IgD-negative memory B cell (primary cell): ENCODE measurements around the gene IFI30. TPM values are rescaled to one million over a fixed set of nuclear protein-coding genes. Genes with fewer than 3 reads are reported as not detected.
A peak's percentile ranks its signal among the peaks of the same experiment; 100 is the strongest.

ENCODE experiments used
- H3K27ac Mint-ChIP-seq, 3 donors: one replicate each; pipeline ENCODE4 v1.8.0; 2020 to 2022; ENCODE audit warnings: mild to moderate bottlenecking in 3 of 3, mixed read lengths in 3 of 3, moderate library complexity in 1 of 3
- H3K27me3 Mint-ChIP-seq: one replicate; pipeline ENCODE4 v1.8.0; 2021; ENCODE audit warnings: mixed read lengths
- H3K36me3 Mint-ChIP-seq: one replicate; pipeline ENCODE4 v1.8.0; 2020; ENCODE audit warnings: mild to moderate bottlenecking, mixed read lengths
- H3K4me1 Mint-ChIP-seq, 3 donors: one replicate each; pipeline ENCODE4 v1.8.0; 2020 to 2022; ENCODE audit warnings: mixed read lengths in 3 of 3, mild to moderate bottlenecking in 1 of 3
- H3K4me3 Mint-ChIP-seq, 4 donors: one replicate each; pipeline ENCODE4 v1.8.0; 2020 to 2022; ENCODE audit warnings: mild to moderate bottlenecking in 4 of 4, mixed read lengths in 4 of 4, moderate library complexity in 3 of 4
- H3K9me3 Mint-ChIP-seq, 3 donors: one replicate each; pipeline ENCODE4 v1.8.0; 2020 to 2021; ENCODE audit warnings: mixed read lengths in 3 of 3, mild to moderate bottlenecking in 1 of 3
- polyA plus RNA-seq: library from polyadenylated mRNA; unstranded; fragments of 300-500 nt; fragmentation: Illumina TruSeq; gene quantifications from one replicate; pipeline ENCODE4 v1.2.3, GENCODE V29; 2021

Gene IFI30
- polyA plus RNA-seq, 1 donor from 2014 or later, result 473 TPM

GRCh38 chr19:18144906-18145305, 28.7 kb upstream of the IFI30 start:
- no peaks in the 10 kb centered on the region for H3K9me3 Mint-ChIP-seq
- no peaks in the 10 kb centered on the region for H3K4me1 Mint-ChIP-seq
- H3K27ac Mint-ChIP-seq, result no peak overlapping the region
- peaks cover 7% of the 10 kb centered on the region for H3K36me3 Mint-ChIP-seq
- H3K4me3 Mint-ChIP-seq, result no peak overlapping the region
- H3K27me3 Mint-ChIP-seq, result no peaks in the 10 kb centered on the region

DNA sequence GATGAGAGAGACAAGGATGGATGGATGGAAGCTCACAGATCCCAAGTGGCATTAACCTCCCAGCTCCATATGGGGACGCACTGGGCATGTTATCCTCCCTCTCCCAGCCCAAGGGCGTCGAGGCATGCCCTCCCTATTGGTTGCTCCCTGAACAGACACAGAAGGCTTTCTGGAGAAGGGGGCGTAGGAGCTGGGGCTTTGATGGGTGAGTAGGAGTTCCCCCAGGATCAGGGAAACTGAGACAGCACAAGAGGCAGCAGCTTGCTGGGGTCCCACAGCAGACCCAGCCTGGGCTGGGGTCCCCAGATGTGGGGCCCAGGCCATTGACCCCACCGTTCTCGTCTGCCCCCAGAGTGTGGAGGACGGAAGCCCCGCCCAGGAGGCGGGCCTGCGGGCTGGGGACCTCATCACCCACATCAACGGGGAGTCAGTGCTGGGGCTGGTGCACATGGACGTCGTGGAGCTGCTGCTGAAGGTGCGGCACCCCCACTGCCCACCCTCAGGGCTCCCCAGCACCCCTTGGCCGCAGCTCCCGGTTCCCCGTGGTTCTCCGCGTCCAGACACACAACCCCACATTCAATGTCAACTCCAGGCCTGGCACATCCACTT, 28.1 kb upstream of the IFI30 start:
- Mint-ChIP-seq H3K27me3 (no peaks in the 10 kb centered on the region), H3K9me3 (no peaks in the 10 kb centered on the region), H3K36me3 (peaks cover 4% of the 10 kb centered on the region), H3K27ac (no peak overlapping the region), H3K4me1 (no peaks in the 10 kb centered on the region), H3K4me3 (no peak overlapping the region)

DNA sequence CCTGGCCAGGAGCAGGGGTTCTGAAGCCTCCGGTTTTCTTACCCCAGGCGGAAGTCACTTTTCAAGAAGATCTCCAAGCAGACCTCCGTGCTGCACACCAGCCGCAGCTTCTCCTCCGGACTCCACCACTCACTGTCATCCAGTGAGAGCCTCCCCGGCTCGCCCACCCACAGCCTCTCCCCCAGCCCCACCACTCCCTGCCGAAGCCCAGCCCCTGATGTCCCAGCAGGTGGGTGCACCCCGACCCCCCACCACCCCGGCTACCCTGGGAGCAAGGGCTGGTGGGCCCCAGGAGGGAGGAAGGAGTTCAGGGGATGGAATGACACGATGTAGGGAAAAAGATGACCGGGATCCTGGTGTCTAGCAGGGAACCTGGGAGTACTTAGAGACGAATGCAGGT, 26.2 kb upstream of the IFI30 start:
- Mint-ChIP-seq H3K27me3 (no peaks in the 10 kb centered on the region), H3K27ac (peak overlapping the region in 2 of 3 donors; percentile 23 to 64), H3K9me3 (no peaks in the 10 kb centered on the region), H3K4me3 (peak overlapping the region in 2 of 4 donors; percentile 52 to 54), H3K36me3 (peaks cover 3% of the 10 kb centered on the region), H3K4me1 (peaks cover 1 to 6% (median 3%) of the 10 kb centered on the region in 3 donors)

GRCh38 chr19:18149596-18149975, 24.0 kb upstream of the IFI30 start:
- H3K9me3 Mint-ChIP-seq, result no peaks in the 10 kb centered on the region
- peaks cover 1 to 14% (median 5%) of the 10 kb centered on the region in 3 donors for H3K4me1 Mint-ChIP-seq
- H3K36me3 Mint-ChIP-seq, result peaks cover 3% of the 10 kb centered on the region
- H3K4me3 Mint-ChIP-seq, result no peak overlapping the region
- no peak overlapping the region for H3K27ac Mint-ChIP-seq
- H3K27me3 Mint-ChIP-seq, result no peaks in the 10 kb centered on the region

DNA sequence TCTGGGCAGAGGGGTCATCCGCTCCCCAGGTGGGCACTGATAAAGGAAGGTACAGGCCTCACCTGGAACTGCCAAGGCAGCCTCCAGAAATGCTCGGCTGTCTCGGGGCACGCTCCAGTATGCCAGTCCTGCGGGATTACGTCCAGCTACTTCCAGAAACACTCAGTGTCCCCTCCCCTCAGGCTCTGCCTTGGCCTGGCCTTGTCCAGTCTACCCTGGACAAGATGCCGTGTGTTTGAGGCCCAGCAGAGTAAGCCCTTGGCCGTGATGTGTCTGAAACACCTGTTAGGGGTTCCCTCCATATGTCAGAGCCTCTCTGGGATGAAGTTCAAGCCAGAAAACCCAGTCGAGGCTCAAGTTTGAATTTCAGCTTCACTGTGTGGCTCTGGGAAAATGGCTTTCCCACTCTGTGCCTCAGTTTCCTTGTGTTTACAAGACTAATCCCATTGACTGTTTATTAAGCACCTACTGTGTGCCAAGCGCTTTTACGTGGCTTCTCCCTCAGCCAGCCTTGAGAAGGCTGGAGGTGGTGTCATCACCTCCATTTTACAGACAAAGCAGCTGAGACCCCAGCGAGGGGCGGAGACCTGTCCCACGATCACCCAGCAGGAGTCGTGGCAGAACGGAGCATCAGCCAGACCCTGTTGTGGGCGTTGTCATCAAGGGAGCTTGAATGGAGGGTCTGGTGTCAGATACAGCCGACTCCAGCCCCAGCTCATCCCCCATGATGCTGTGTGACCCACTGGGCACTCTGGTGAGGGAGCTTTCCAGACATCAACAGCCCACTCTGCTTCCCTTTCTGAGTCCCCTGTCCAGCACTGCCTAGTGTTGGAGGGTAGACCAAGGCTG, 22.6 kb upstream of the IFI30 start:
- H3K27ac Mint-ChIP-seq, result peak overlapping the region in 1 of 3 donors; percentile 95
- H3K36me3 Mint-ChIP-seq, result peaks cover 3% of the 10 kb centered on the region
- no peaks in the 10 kb centered on the region for H3K27me3 Mint-ChIP-seq
- H3K4me3 Mint-ChIP-seq, result peak overlapping the region in 2 of 4 donors; percentile 70 to 92
- H3K4me1 Mint-ChIP-seq, result peaks cover 1 to 16% (median 5%) of the 10 kb centered on the region in 3 donors
- no peaks in the 10 kb centered on the region for H3K9me3 Mint-ChIP-seq

DNA sequence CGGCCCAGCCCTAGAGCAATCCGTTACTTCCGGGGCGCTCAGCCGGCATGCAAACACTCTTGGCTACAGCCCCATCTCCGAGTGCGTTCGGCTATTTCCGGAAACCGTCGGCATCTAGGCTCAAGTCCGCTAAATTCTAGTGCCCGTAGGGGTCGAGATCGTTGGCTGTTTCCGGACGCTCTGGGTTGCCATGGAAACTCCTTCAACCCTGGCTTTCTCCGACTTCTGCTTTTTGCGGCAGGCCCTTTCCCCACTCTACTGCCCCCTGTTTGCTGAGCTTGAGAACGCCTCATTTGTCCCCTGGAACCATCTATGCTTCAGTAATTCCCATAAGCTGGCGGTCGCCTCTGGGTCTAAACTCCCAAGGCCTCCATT, 21.2 kb upstream of the IFI30 start:
- peaks cover 1 to 16% (median 5%) of the 10 kb centered on the region in 3 donors for H3K4me1 Mint-ChIP-seq
- H3K27ac Mint-ChIP-seq, result peak overlapping the region; percentile 95 to 99 (median 97)
- H3K4me3 Mint-ChIP-seq, result peak overlapping the region; percentile 86 to 96 (median 90)

GRCh38 chr19:18152817-18153555, 20.6 kb upstream of the IFI30 start, which contains the start of gene PIK3R2:
Gene PIK3R2, plus strand, starts transcription at chr19:18153163. Its CDS starts 2,717 bp downstream, at chr19:18155880.
- H3K4me1 Mint-ChIP-seq, result peaks cover 1 to 16% (median 5%) of the 10 kb centered on the region in 3 donors
- H3K27ac Mint-ChIP-seq, result peak within 1 kb of the TSS; percentile 95 to 99 (median 97)
- peak within 1 kb of the TSS; percentile 86 to 96 (median 90) for H3K4me3 Mint-ChIP-seq
- peaks cover 3% of the 10 kb centered on the region for H3K36me3 Mint-ChIP-seq
- no peaks in the 10 kb centered on the region for H3K27me3 Mint-ChIP-seq
- no peaks in the 10 kb centered on the region for H3K9me3 Mint-ChIP-seq

More for the DNA sequence above, 21.2 kb upstream of the IFI30 start:
- H3K27me3 Mint-ChIP-seq, result no peaks in the 10 kb centered on the region
- H3K9me3 Mint-ChIP-seq, result no peaks in the 10 kb centered on the region
- peaks cover 3% of the 10 kb centered on the region for H3K36me3 Mint-ChIP-seq

DNA sequence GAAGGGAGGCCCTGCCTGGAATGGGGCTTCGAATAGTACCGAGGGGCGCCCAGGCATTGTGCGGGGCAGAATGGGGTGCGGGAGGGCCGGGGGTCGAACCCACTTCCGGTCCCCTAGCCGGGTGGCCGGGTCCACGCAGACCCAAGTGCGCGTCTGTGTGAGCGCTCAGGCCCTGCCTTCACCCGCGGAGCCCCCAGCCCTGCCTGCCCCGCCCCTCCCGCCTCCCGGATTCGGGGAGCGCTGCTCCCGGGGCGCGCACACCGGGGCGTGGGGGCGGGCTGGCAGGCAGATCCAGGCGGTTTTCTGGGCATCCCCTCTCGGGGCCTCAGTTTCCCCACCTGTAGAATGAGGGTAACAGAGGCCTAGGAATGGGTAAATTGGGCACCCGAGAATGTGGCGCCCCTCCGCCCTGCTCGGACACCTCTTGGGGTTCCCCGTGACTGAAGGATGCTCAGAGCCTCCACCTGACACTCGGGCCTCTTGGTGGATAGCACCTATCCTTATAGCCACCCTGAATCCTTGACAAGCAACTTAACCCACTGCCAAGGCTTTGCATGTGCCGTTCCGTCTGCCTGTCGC, 20.0 kb upstream of the IFI30 start:
- H3K4me1 Mint-ChIP-seq, result peaks cover 1 to 16% (median 5%) of the 10 kb centered on the region in 3 donors
- no peaks in the 10 kb centered on the region for H3K27me3 Mint-ChIP-seq
- no peaks in the 10 kb centered on the region for H3K36me3 Mint-ChIP-seq
- peak overlapping the region; percentile 76 to 92 (median 88) for H3K4me3 Mint-ChIP-seq
- no peaks in the 10 kb centered on the region for H3K9me3 Mint-ChIP-seq
- H3K27ac Mint-ChIP-seq, result peak overlapping the region; percentile 88 to 97 (median 94)

GRCh38 chr19:18155095-18156087, 18.2 kb upstream of the IFI30 start:
- peak overlapping the region; percentile 3 to 86 (median 62) for H3K4me3 Mint-ChIP-seq
- peak overlapping the region in 1 of 3 donors; percentile 94 for H3K27ac Mint-ChIP-seq
- H3K4me1 Mint-ChIP-seq, result peaks cover 4 to 18% (median 7%) of the 10 kb centered on the region in 3 donors
- H3K9me3 Mint-ChIP-seq, result no peaks in the 10 kb centered on the region
- no peaks in the 10 kb centered on the region for H3K27me3 Mint-ChIP-seq
- H3K36me3 Mint-ChIP-seq, result no peaks in the 10 kb centered on the region

DNA sequence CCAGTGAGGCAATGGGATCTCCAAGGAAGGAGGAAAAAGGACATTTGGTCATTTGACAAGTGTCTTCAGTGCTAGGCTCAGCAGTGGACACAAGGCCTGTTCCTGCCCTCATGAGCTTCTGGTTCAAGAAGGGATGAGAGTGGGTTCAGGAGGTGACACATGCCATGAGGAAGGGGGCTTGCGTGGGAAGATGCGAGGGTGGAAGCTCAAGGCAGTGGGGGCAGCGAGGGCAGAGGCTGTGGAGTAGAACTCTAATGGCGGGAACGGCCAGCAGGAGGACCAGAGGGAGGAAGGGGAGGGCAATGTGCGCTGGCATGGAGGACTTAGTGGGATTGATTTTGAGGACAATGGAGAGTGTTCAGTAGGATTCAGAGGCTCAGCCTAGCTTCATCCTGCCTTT, 17.3 kb upstream of the IFI30 start:
- no peaks in the 10 kb centered on the region for H3K36me3 Mint-ChIP-seq
- H3K9me3 Mint-ChIP-seq, result no peaks in the 10 kb centered on the region
- peak overlapping the region in 2 of 3 donors; percentile 2 to 73 for H3K27ac Mint-ChIP-seq
- peaks cover 8 to 20% (median 9%) of the 10 kb centered on the region in 3 donors for H3K4me1 Mint-ChIP-seq
- H3K4me3 Mint-ChIP-seq, result peak overlapping the region in 1 of 4 donors; percentile 19
- no peaks in the 10 kb centered on the region for H3K27me3 Mint-ChIP-seq

- peak overlapping the region in 1 of 4 donors; percentile 19 for H3K4me3 Mint-ChIP-seq
- H3K4me1 Mint-ChIP-seq, result peaks cover 8 to 15% (median 9%) of the 10 kb centered on the region in 3 donors
- no peaks in the 10 kb centered on the region for H3K27me3 Mint-ChIP-seq
- no peaks in the 10 kb centered on the region for H3K9me3 Mint-ChIP-seq
- H3K27ac Mint-ChIP-seq, result peak overlapping the region in 1 of 3 donors; percentile 2
- no peaks in the 10 kb centered on the region for H3K36me3 Mint-ChIP-seq
These were observed 16.7 kb upstream of the IFI30 start for GRCh38 chr19:18156841-18157464.

GRCh38 chr19:18157465-18158063, 16.0 kb upstream of the IFI30 start:
- Mint-ChIP-seq H3K36me3 (no peaks in the 10 kb centered on the region), H3K27ac (no peak overlapping the region), H3K4me3 (no peak overlapping the region), H3K4me1 (peaks cover 4 to 14% (median 7%) of the 10 kb centered on the region in 3 donors), H3K9me3 (no peaks in the 10 kb centered on the region), H3K27me3 (no peaks in the 10 kb centered on the region)

DNA sequence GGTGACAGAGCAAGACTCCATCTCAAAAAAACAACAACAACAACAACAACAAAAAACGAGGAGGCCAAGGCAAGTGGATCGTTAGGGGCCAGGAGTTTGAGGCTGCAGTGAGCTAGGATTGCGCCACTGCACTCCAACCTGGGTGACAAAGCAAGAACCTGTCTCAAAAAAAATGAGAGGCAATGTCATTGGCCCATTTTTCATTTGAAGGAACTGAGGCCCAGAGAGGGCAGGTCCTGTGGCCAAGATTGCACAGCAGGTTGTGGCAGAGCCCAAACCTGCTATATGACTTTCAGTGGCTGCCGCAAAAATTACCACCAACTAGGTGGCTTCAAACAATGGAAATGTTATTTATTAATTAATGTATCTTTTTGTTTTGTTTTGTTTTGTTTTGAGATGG, 15.1 kb upstream of the IFI30 start:
- peak overlapping the region in 1 of 4 donors; percentile 29 for H3K4me3 Mint-ChIP-seq
- no peaks in the 10 kb centered on the region for H3K9me3 Mint-ChIP-seq
- no peaks in the 10 kb centered on the region for H3K27me3 Mint-ChIP-seq
- H3K27ac Mint-ChIP-seq, result no peak overlapping the region
- peaks cover 4 to 14% (median 7%) of the 10 kb centered on the region in 3 donors for H3K4me1 Mint-ChIP-seq
- H3K36me3 Mint-ChIP-seq, result no peaks in the 10 kb centered on the region
